Stimulated activated CD8-positive, alpha-beta memory T cell treated with anti-CD3 and anti-CD28 coated beads, Interleukin-7, amount 100 ng/mL, for 4 hours (primary cell): Measurements from ENCODE around the gene XPO6.

Experiments
- DNase-seq, 2 donors: peaks; one replicate each; pipeline ENCODE4 v3.0.0-alpha.2; 2020; ENCODE audit warnings: low read depth in 2 of 2

The XPO6 gene

GRCh38 chr16:28210979-28211588, 681 bp downstream of the XPO6 start:
- peak; percentile 34 to 65 for DNase-seq

- no peak for DNase-seq
These were observed 1.5 kb downstream of the XPO6 start for GRCh38 chr16:28210264-28210663.

GRCh38 chr16:28208824-28209223, 2.9 kb downstream of the XPO6 start:
- DNase-seq, result no peak

- no peak for DNase-seq
These were observed 3.6 kb downstream of the XPO6 start for GRCh38 chr16:28208131-28208530.

- DNase-seq, result no peak
These were observed 4.4 kb downstream of the XPO6 start for GRCh38 chr16:28207399-28207798.

GRCh38 chr16:28205974-28206373, 5.8 kb downstream of the XPO6 start:
- DNase-seq, result no peak

- DNase-seq, result no peak
These were observed 6.5 kb downstream of the XPO6 start for GRCh38 chr16:28205117-28205899.

- no peak for DNase-seq
These were observed 7.1 kb downstream of the XPO6 start for GRCh38 chr16:28204622-28205021.

- DNase-seq, result no peak
These were observed 7.6 kb downstream of the XPO6 start for GRCh38 chr16:28204204-28204603.

- no peak for DNase-seq
These were observed 9.5 kb downstream of the XPO6 start for GRCh38 chr16:28202147-28202746.

GRCh38 chr16:28200661-28201060, 11.1 kb downstream of the XPO6 start:
- no peak for DNase-seq

GRCh38 chr16:28196387-28196987, 15.3 kb downstream of the XPO6 start:
- no peak for DNase-seq

- DNase-seq, result no peak
These were observed 15.9 kb downstream of the XPO6 start for GRCh38 chr16:28195859-28196258.

GRCh38 chr16:28193530-28194423, 18.0 kb downstream of the XPO6 start:
- DNase-seq, result no peak

GRCh38 chr16:28192806-28193529, 18.8 kb downstream of the XPO6 start:
- peak; percentile 71 to 74 for DNase-seq

GRCh38 chr16:28191364-28191960, 20.3 kb downstream of the XPO6 start:
- DNase-seq, result no peak

- DNase-seq, result no peak
These were observed 22.5 kb downstream of the XPO6 start for GRCh38 chr16:28189245-28189644.

- no peak for DNase-seq
These were observed 23.5 kb downstream of the XPO6 start for GRCh38 chr16:28188085-28188916.

GRCh38 chr16:28187595-28188004, 24.2 kb downstream of the XPO6 start:
- no peak for DNase-seq

- DNase-seq, result no peak
These were observed 25.0 kb downstream of the XPO6 start for GRCh38 chr16:28186752-28187151.
